HepG2 (cell line): ENCODE data around the gene RALB. TPM values are rescaled to one million over a fixed set of nuclear protein-coding genes. Genes with fewer than 3 reads are reported as not detected.

Experiments
- AHR ChIP-seq: IDR thresholded peaks from 2 replicates; pipeline ENCODE4 v1.6.1; 2018; ENCODE audit warnings: missing genetic modification reagents, missing compliant biosample characterization
- ARID4A ChIP-seq: sonication (generic); formaldehyde crosslinking; IDR thresholded peaks from 2 replicates; pipeline ENCODE4 v1.5.0; 2020; ENCODE audit warnings: mild to moderate bottlenecking, missing genetic modification reagents, borderline replicate concordance
- CHD4 ChIP-seq: fragments of 200-600 bp; sonication (generic); IDR thresholded peaks from 2 replicates; pipeline ENCODE4 v1.7.0; 2017; ENCODE audit warnings: mild to moderate bottlenecking, low read length, borderline replicate concordance
- FOSL2 ChIP-seq: sonication (generic); formaldehyde crosslinking; IDR thresholded peaks from 2 replicates; pipeline ENCODE4 v1.4.0; 2020; ENCODE audit warnings: missing genetic modification reagents
- FOXC1 ChIP-seq: sonication (generic); formaldehyde crosslinking; IDR thresholded peaks from 2 replicates; pipeline ENCODE4 v1.8.0; 2022; ENCODE audit warnings: mild to moderate bottlenecking, missing genetic modification reagents, borderline replicate concordance
- PPARG ChIP-seq: conservative IDR thresholded peaks from 2 replicates; pipeline ENCODE4 v1.6.1; 2016; ENCODE audit warnings: missing biosample characterization, missing genetic modification reagents
- SCMH1 ChIP-seq: sonication (generic); formaldehyde crosslinking; IDR thresholded peaks from 2 replicates; pipeline ENCODE4 v1.9.0; 2021; ENCODE audit warnings: missing genetic modification reagents, mild to moderate bottlenecking, borderline replicate concordance
- ZNF263 ChIP-seq: sonication (generic); formaldehyde crosslinking; IDR thresholded peaks from 2 replicates; pipeline ENCODE4 v1.4.0; 2020; ENCODE audit warnings: missing genetic modification reagents
- ZNF430 ChIP-seq: sonication (generic); formaldehyde crosslinking; IDR thresholded peaks from 2 replicates; pipeline ENCODE4 v1.9.0; 2021; ENCODE audit warnings: mild to moderate bottlenecking, missing genetic modification reagents
- ZNF740 ChIP-seq: sonication (generic); formaldehyde crosslinking; IDR thresholded peaks from 2 replicates; pipeline ENCODE4 v1.4.0; 2020; ENCODE audit warnings: missing genetic modification reagents
- polyA plus RNA-seq, 8 experiments: library from polyadenylated mRNA; depleted of rRNA in 3 of 8; stranded (reverse) in 7 of 8; unstranded in 1 of 8; fragments of >200 nt; fragmentation: Illumina TruSeq in 4 of 8; extraction: Trizol in 4 of 8; gene quantifications; 2 replicates each; pipeline versions ENCODE4 v1.2.1 to v1.2.3, GENCODE V29; 2011 to 2016; ENCODE audit warnings: low read depth in 4 of 8, missing spikeins in 1 of 8, mixed read lengths in 1 of 8; ENCODE audit not compliant: insufficient read depth in 1 of 8
- total RNA-seq, 5 experiments: library from RNA; depleted of rRNA; stranded (reverse); fragments of >200 nt; fragmentation: Illumina TruSeq; extraction: Trizol; gene quantifications; 2 replicates each; pipeline ENCODE4 v1.2.3, GENCODE V29; 2016; ENCODE audit warnings: low read depth in 1 of 5
- TF ChIP-seq, protein P1 (sequence below): sonication (generic); formaldehyde crosslinking; IDR thresholded peaks from 2 replicates; pipeline ENCODE4 v1.5.0; 2020; ENCODE audit warnings: missing genetic modification reagents
- TF ChIP-seq, protein P2 (sequence below): sonication (generic); formaldehyde crosslinking; IDR thresholded peaks from 2 replicates; pipeline ENCODE4 v1.4.0; 2020; ENCODE audit warnings: missing genetic modification reagents
- TF ChIP-seq, protein P3 (sequence below): sonication (generic); formaldehyde crosslinking; IDR thresholded peaks from 2 replicates; pipeline ENCODE4 v1.5.0; 2020; ENCODE audit warnings: mild to moderate bottlenecking, missing genetic modification reagents
- TF ChIP-seq, protein P4 (sequence below): sonication (generic); formaldehyde crosslinking; IDR thresholded peaks from 2 replicates; pipeline ENCODE4 v1.4.0; 2020; ENCODE audit warnings: missing genetic modification reagents

RALB gene
- total and polyA plus RNA-seq, 2 of the 13 experiments (the other 11 are each of a cell fraction or from before 2014, with no cell fraction given), result 37.8 to 43.2 TPM

GRCh38 chr2:120343433-120344105, 90.9 kb downstream of the RALB start (continued):
- TF ChIP-seq ARID4A (CRISPR knock-in tag), result peak; percentile 59; the same call in 1 of the 2 replicates
- TF ChIP-seq, protein P1, sequence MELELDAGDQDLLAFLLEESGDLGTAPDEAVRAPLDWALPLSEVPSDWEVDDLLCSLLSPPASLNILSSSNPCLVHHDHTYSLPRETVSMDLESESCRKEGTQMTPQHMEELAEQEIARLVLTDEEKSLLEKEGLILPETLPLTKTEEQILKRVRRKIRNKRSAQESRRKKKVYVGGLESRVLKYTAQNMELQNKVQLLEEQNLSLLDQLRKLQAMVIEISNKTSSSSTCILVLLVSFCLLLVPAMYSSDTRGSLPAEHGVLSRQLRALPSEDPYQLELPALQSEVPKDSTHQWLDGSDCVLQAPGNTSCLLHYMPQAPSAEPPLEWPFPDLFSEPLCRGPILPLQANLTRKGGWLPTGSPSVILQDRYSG (CRISPR knock-in tag), result no peak
- peak; percentile 94 for TF ChIP-seq FOXC1 (CRISPR knock-in tag)
- TF ChIP-seq, protein P2, sequence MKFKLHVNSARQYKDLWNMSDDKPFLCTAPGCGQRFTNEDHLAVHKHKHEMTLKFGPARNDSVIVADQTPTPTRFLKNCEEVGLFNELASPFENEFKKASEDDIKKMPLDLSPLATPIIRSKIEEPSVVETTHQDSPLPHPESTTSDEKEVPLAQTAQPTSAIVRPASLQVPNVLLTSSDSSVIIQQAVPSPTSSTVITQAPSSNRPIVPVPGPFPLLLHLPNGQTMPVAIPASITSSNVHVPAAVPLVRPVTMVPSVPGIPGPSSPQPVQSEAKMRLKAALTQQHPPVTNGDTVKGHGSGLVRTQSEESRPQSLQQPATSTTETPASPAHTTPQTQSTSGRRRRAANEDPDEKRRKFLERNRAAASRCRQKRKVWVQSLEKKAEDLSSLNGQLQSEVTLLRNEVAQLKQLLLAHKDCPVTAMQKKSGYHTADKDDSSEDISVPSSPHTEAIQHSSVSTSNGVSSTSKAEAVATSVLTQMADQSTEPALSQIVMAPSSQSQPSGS (CRISPR knock-in tag), result no peak
- peak; percentile 61; the same call in 1 of the 2 replicates for TF ChIP-seq ZNF263 (CRISPR knock-in tag)
- TF ChIP-seq CHD4, result no peak
- TF ChIP-seq, protein P3, sequence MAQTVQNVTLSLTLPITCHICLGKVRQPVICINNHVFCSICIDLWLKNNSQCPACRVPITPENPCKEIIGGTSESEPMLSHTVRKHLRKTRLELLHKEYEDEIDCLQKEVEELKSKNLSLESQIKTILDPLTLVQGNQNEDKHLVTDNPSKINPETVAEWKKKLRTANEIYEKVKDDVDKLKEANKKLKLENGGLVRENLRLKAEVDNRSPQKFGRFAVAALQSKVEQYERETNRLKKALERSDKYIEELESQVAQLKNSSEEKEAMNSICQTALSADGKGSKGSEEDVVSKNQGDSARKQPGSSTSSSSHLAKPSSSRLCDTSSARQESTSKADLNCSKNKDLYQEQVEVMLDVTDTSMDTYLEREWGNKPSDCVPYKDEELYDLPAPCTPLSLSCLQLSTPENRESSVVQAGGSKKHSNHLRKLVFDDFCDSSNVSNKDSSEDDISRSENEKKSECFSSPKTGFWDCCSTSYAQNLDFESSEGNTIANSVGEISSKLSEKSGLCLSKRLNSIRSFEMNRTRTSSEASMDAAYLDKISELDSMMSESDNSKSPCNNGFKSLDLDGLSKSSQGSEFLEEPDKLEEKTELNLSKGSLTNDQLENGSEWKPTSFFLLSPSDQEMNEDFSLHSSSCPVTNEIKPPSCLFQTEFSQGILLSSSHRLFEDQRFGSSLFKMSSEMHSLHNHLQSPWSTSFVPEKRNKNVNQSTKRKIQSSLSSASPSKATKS (CRISPR knock-in tag), result no peak
- TF ChIP-seq SCMH1 (CRISPR knock-in tag), result no peak
- TF ChIP-seq AHR (CRISPR knock-in tag), result peak; percentile 77; the same call in 1 of the 2 replicates
- TF ChIP-seq, protein P4, sequence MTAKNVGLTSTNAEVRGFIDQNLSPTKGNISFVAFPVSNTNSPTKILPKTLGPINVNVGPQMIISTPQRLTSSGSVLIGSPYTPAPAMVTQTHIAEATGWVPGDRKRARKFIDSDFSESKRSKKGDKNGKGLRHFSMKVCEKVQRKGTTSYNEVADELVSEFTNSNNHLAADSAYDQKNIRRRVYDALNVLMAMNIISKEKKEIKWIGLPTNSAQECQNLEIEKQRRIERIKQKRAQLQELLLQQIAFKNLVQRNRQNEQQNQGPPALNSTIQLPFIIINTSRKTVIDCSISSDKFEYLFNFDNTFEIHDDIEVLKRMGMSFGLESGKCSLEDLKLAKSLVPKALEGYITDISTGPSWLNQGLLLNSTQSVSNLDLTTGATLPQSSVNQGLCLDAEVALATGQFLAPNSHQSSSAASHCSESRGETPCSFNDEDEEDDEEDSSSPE, result peak; percentile 38; the same call in 1 of the 2 replicates
- peak; percentile 39; the same call in 1 of the 2 replicates for TF ChIP-seq PPARG
- peak; percentile 38; the same call in 1 of the 2 replicates for TF ChIP-seq FOSL2 (CRISPR knock-in tag)
- TF ChIP-seq ZNF430, result 0 out of 2 replicates have a peak, but pooled peaks have one; percentile 39
- no peak for TF ChIP-seq ZNF740
